HepG2 (cell line): Measurements from ENCODE around the gene RPS19BP1. TPM values are rescaled to one million over a fixed set of nuclear protein-coding genes. Genes with fewer than 3 reads are reported as not detected.

ENCODE experiments used
- ARNT2 ChIP-seq: sonication (generic); formaldehyde crosslinking; IDR thresholded peaks from 2 replicates; pipeline ENCODE4 v1.8.0; 2022; ENCODE audit warnings: mild to moderate bottlenecking, low read depth, missing genetic modification reagents, moderate library complexity
- BORCS8-MEF2B ChIP-seq: sonication (generic); formaldehyde crosslinking; IDR thresholded peaks from 2 replicates; pipeline ENCODE4 v1.8.0; 2022; ENCODE audit warnings: mild to moderate bottlenecking, missing genetic modification reagents
- CBX5 ChIP-seq: sonication (generic); formaldehyde crosslinking; IDR thresholded peaks from 2 replicates; pipeline ENCODE4 v1.4.0; 2020; ENCODE audit warnings: missing genetic modification reagents, borderline replicate concordance
- ESRRA ChIP-seq: sonication (generic); formaldehyde crosslinking; IDR thresholded peaks from 2 replicates; pipeline ENCODE4 v1.5.1; 2020; ENCODE audit warnings: mild to moderate bottlenecking, low read depth, missing genetic modification reagents
- HDAC1 ChIP-seq: sonication (generic); formaldehyde crosslinking; IDR thresholded peaks from 2 replicates; pipeline ENCODE4 v1.5.1; 2020; ENCODE audit warnings: mild to moderate bottlenecking, missing genetic modification reagents
- HOXD1 ChIP-seq: sonication (generic); formaldehyde crosslinking; IDR thresholded peaks from 2 replicates; pipeline ENCODE4 v1.5.0; 2020; ENCODE audit warnings: missing genetic modification reagents
- ISX ChIP-seq: sonication (generic); formaldehyde crosslinking; conservative IDR thresholded peaks from 2 replicates; pipeline ENCODE4 v1.5.0; 2020; ENCODE audit warnings: missing genetic modification reagents
- JUN ChIP-seq: sonication (generic); formaldehyde crosslinking; IDR thresholded peaks from 2 replicates; pipeline ENCODE4 v1.4.0; 2020; ENCODE audit warnings: mild to moderate bottlenecking, missing genetic modification reagents
- KAT7 ChIP-seq: IDR thresholded peaks from 2 replicates; pipeline ENCODE4 v1.6.1; 2018; ENCODE audit warnings: borderline replicate concordance, missing compliant biosample characterization
- NFKB2 ChIP-seq: sonication (generic); formaldehyde crosslinking; IDR thresholded peaks from 2 replicates; pipeline ENCODE4 v1.4.0; 2020; ENCODE audit warnings: missing genetic modification reagents, borderline replicate concordance
- PAX8 ChIP-seq: sonication (generic); formaldehyde crosslinking; IDR thresholded peaks from 2 replicates; pipeline ENCODE4 v1.8.0; 2022; ENCODE audit warnings: mild to moderate bottlenecking, missing genetic modification reagents, borderline replicate concordance
- RBFOX2 ChIP-seq: fragments of 200-400 bp; formaldehyde crosslinking; IDR thresholded peaks from 2 replicates; pipeline ENCODE4 v1.6.1; 2017; ENCODE audit warnings: low read depth, mild to moderate bottlenecking, low read length
- ZNF263 ChIP-seq: sonication (generic); formaldehyde crosslinking; IDR thresholded peaks from 2 replicates; pipeline ENCODE4 v1.4.0; 2020; ENCODE audit warnings: missing genetic modification reagents
- ZNF333 ChIP-seq: sonication (generic); formaldehyde crosslinking; IDR thresholded peaks from 2 replicates; pipeline ENCODE4 v1.4.0; 2020; ENCODE audit warnings: mild to moderate bottlenecking, missing genetic modification reagents, borderline replicate concordance
- ZNF337 ChIP-seq: sonication (generic); formaldehyde crosslinking; IDR thresholded peaks from 2 replicates; pipeline ENCODE4 v1.5.1; 2020; ENCODE audit warnings: missing genetic modification reagents, low read depth, mild to moderate bottlenecking, borderline replicate concordance
- ZNF350 ChIP-seq: sonication (generic); formaldehyde crosslinking; IDR thresholded peaks from 2 replicates; pipeline ENCODE4 v1.4.0; 2020; ENCODE audit warnings: mild to moderate bottlenecking, low read depth, missing genetic modification reagents, borderline replicate concordance
- ZNF552 ChIP-seq: sonication (generic); formaldehyde crosslinking; IDR thresholded peaks from 2 replicates; pipeline ENCODE4 v1.9.0; 2022; ENCODE audit warnings: missing genetic modification reagents, mild to moderate bottlenecking, borderline replicate concordance
- ZNF562 ChIP-seq: sonication (generic); formaldehyde crosslinking; IDR thresholded peaks from 2 replicates; pipeline ENCODE4 v1.8.0; 2022; ENCODE audit warnings: missing genetic modification reagents, borderline replicate concordance
- ZNF577 ChIP-seq: sonication (generic); formaldehyde crosslinking; IDR thresholded peaks from 2 replicates; pipeline ENCODE4 v1.4.0; 2020; ENCODE audit warnings: mild to moderate bottlenecking, low read depth, missing genetic modification reagents, borderline replicate concordance
- ZNF652 ChIP-seq: IDR thresholded peaks from 2 replicates; pipeline ENCODE4 v1.6.1; 2016; ENCODE audit warnings: low read depth, borderline replicate concordance
- ZNF839 ChIP-seq: sonication (generic); formaldehyde crosslinking; IDR thresholded peaks from 2 replicates; pipeline ENCODE4 v1.4.0; 2020; ENCODE audit warnings: missing genetic modification reagents, mild to moderate bottlenecking, borderline replicate concordance
- polyA plus RNA-seq, 8 experiments: library from polyadenylated mRNA; depleted of rRNA in 3 of 8; stranded (reverse) in 7 of 8; unstranded in 1 of 8; fragments of >200 nt; fragmentation: Illumina TruSeq in 4 of 8; extraction: Trizol in 4 of 8; gene quantifications; 2 replicates each; pipeline versions ENCODE4 v1.2.1 to v1.2.3, GENCODE V29; 2011 to 2016; ENCODE audit warnings: low read depth in 4 of 8, missing spikeins in 1 of 8, mixed read lengths in 1 of 8; ENCODE audit not compliant: insufficient read depth in 1 of 8
- total RNA-seq, 5 experiments: library from RNA; depleted of rRNA; stranded (reverse); fragments of >200 nt; fragmentation: Illumina TruSeq; extraction: Trizol; gene quantifications; 2 replicates each; pipeline ENCODE4 v1.2.3, GENCODE V29; 2016; ENCODE audit warnings: low read depth in 1 of 5
- TF ChIP-seq, protein P1 (sequence below): sonication (generic); formaldehyde crosslinking; IDR thresholded peaks from 2 replicates; pipeline ENCODE4 v1.5.1; 2020; ENCODE audit warnings: mild to moderate bottlenecking, missing genetic modification reagents, moderate library complexity
- TF ChIP-seq, protein P2 (sequence below): sonication (generic); formaldehyde crosslinking; IDR thresholded peaks from 2 replicates; pipeline ENCODE4 v1.4.0; 2020; ENCODE audit warnings: mild to moderate bottlenecking, low read depth, missing genetic modification reagents
- TF ChIP-seq, protein P3 (sequence below): sonication (generic); formaldehyde crosslinking; IDR thresholded peaks from 2 replicates; pipeline ENCODE4 v1.5.1; 2020; ENCODE audit warnings: missing genetic modification reagents, mild to moderate bottlenecking, borderline replicate concordance

Gene RPS19BP1
- total and polyA plus RNA-seq, 2 of the 13 experiments (the other 11 are each of a cell fraction or from before 2014, with no cell fraction given): 44.3 to 81.3 TPM

DNA sequence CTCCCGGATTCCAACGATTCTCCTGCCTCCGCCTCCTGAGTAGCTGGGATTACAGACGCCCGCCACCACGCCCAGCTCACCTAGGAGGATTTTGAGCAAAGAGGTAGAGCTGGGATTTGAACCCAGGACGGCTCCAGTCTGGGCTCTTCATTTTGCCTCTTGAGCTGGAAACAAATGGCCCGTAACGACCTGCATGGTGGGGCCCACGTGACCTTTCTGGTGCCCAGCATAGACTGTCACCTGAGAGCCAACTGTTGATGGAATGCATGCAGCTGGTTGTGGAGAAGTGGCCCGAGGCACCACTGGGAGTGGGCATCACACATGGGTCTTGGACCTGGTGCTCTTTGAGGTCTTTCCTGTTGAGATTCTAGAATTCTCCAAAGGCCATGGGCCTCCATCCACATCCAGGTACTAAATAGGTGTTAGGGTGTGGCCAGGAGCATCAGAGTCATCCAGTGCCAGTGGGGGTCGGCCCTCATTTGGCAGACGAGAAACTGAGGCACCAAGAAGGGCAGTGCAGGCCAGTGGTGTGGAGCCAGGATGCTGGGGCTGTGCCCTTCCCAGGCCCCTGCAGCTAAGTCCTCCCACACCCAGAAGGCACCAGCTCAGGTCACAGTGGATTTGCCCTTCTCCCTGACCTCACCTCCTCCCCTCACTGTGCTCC is 8.3 kb downstream of the RPS19BP1 start (continued):
- no peak for TF ChIP-seq ZNF552 (CRISPR knock-in tag)
- TF ChIP-seq, protein P1, sequence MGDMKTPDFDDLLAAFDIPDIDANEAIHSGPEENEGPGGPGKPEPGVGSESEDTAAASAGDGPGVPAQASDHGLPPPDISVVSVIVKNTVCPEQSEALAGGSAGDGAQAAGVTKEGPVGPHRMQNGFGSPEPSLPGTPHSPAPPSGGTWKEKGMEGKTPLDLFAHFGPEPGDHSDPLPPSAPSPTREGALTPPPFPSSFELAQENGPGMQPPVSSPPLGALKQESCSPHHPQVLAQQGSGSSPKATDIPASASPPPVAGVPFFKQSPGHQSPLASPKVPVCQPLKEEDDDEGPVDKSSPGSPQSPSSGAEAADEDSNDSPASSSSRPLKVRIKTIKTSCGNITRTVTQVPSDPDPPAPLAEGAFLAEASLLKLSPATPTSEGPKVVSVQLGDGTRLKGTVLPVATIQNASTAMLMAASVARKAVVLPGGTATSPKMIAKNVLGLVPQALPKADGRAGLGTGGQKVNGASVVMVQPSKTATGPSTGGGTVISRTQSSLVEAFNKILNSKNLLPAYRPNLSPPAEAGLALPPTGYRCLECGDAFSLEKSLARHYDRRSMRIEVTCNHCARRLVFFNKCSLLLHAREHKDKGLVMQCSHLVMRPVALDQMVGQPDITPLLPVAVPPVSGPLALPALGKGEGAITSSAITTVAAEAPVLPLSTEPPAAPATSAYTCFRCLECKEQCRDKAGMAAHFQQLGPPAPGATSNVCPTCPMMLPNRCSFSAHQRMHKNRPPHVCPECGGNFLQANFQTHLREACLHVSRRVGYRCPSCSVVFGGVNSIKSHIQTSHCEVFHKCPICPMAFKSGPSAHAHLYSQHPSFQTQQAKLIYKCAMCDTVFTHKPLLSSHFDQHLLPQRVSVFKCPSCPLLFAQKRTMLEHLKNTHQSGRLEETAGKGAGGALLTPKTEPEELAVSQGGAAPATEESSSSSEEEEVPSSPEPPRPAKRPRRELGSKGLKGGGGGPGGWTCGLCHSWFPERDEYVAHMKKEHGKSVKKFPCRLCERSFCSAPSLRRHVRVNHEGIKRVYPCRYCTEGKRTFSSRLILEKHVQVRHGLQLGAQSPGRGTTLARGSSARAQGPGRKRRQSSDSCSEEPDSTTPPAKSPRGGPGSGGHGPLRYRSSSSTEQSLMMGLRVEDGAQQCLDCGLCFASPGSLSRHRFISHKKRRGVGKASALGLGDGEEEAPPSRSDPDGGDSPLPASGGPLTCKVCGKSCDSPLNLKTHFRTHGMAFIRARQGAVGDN (CRISPR knock-in tag): peak; percentile 43
- no peak for TF ChIP-seq ZNF337 (CRISPR knock-in tag)
- TF ChIP-seq ZNF652 (CRISPR knock-in tag): no peak
- TF ChIP-seq, protein P2, sequence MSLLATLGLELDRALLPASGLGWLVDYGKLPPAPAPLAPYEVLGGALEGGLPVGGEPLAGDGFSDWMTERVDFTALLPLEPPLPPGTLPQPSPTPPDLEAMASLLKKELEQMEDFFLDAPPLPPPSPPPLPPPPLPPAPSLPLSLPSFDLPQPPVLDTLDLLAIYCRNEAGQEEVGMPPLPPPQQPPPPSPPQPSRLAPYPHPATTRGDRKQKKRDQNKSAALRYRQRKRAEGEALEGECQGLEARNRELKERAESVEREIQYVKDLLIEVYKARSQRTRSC: no peak
- peak; percentile 31; the same call in 1 of the 2 replicates for TF ChIP-seq NFKB2 (CRISPR knock-in tag)
- TF ChIP-seq, protein P3, sequence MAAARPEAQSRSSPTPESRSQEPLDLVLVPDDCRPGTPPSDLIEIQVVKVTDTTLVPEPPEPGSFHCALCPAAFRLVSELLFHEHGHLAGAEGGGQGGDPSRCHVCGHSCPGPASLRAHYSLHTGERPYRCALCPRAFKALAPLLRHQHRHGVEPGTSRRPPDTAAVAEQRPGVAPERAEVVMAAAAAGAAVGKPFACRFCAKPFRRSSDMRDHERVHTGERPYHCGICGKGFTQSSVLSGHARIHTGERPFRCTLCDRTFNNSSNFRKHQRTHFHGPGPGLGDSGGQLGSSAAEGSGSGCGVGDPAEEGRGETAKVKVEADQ (CRISPR knock-in tag): no peak
- no peak for TF ChIP-seq PAX8 (CRISPR knock-in tag)
- no peak for TF ChIP-seq ISX (CRISPR knock-in tag)
- no peak for TF ChIP-seq HDAC1 (CRISPR knock-in tag)
- no peak for TF ChIP-seq CBX5 (CRISPR knock-in tag)
- no peak for TF ChIP-seq ZNF839 (CRISPR knock-in tag)
- TF ChIP-seq ESRRA (CRISPR knock-in tag): no peak
- TF ChIP-seq ARNT2 (CRISPR knock-in tag): peak; percentile 49; the same call in 1 of the 2 replicates
- TF ChIP-seq KAT7 (CRISPR knock-in tag): no peak
- no peak for TF ChIP-seq ZNF577 (CRISPR knock-in tag)
- TF ChIP-seq BORCS8-MEF2B (CRISPR knock-in tag): no peak
- TF ChIP-seq HOXD1: no peak
- TF ChIP-seq ZNF263 (CRISPR knock-in tag): peak; percentile 97
- TF ChIP-seq ZNF333: no peak
- no peak for TF ChIP-seq ZNF562 (CRISPR knock-in tag)
- peak; percentile 48 for TF ChIP-seq RBFOX2
- TF ChIP-seq ZNF350 (CRISPR knock-in tag): no peak
- TF ChIP-seq JUN (CRISPR knock-in tag): no peak
